ENCODE results near the gene MAPK8. TPM values are rescaled to one million over a fixed set of nuclear protein-coding genes. Genes with fewer than 3 reads are reported as not detected.

The MAPK8 gene
- total and polyA plus RNA-seq, 10 donors: 5.2 to 61.4 (median 37.4) TPM

DNA sequence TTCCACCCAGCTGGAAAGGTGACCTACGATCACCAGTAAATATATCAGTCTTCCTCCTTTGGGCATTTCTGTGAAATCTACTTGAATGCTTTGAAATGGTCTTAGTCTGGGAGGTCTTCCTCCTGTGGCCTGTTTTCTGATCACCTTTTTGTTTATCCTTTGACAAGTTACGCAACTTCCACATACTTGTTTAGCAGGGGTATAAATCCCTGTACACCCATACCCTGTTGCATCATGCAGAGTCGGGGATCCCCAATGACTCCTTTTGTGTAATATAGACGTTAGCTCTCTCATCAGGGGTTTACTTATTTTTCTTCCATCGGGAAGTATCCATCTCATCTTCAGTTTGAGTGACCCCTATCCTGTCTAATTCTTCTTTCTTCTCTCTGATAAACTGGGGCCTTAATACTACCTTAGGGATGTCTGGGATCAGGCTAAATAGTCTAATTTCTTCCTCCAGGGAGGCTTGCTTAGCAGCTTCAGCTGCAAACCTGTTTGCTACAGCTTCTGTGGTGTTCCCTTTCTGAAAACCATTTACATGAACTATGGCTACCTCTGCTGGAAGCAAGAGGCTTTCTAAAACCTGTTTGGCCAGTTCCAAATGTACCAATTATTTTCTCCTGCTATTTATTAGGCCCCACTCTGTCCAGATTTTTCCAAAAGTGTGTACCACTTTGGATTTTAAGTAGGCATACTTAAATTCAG is 25.8 kb downstream of the MAPK8 start:
- no peak overlapping the region for H3K4me3 ChIP-seq
- whole genome bisulfite sequencing, 5 donors: 83 to 93% (median 85%) methylated on average over 5 of the region's 5 CpGs
- H3K9me3 ChIP-seq: peaks cover 0 to 16% (median 13%) of the 10 kb centered on the region in 8 donors
- peaks cover 0 to 28% (median 0%) of the 10 kb centered on the region in 6 donors for H3K36me3 ChIP-seq
- intact Hi-C loops (cut with DNase I; ENCODE audit: low total_unique reads): no loop called here
- no peak for DNase-seq
- no peaks in the 10 kb centered on the region for H3K27me3 ChIP-seq (replicated peaks in 1 of 7)
- TF ChIP-seq POLR2A (IDR thresholded peaks at IDR 0.05) (no peak), POLR2AphosphoS5 (IDR thresholded peaks at IDR 0.05) (no peak)
- TF ChIP-seq, protein P1, sequence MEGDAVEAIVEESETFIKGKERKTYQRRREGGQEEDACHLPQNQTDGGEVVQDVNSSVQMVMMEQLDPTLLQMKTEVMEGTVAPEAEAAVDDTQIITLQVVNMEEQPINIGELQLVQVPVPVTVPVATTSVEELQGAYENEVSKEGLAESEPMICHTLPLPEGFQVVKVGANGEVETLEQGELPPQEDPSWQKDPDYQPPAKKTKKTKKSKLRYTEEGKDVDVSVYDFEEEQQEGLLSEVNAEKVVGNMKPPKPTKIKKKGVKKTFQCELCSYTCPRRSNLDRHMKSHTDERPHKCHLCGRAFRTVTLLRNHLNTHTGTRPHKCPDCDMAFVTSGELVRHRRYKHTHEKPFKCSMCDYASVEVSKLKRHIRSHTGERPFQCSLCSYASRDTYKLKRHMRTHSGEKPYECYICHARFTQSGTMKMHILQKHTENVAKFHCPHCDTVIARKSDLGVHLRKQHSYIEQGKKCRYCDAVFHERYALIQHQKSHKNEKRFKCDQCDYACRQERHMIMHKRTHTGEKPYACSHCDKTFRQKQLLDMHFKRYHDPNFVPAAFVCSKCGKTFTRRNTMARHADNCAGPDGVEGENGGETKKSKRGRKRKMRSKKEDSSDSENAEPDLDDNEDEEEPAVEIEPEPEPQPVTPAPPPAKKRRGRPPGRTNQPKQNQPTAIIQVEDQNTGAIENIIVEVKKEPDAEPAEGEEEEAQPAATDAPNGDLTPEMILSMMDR (IDR thresholded peaks at IDR 0.05 in 8 of 11, conservative IDR thresholded peaks at IDR 0.05 in 3 of 11): no peak
- peaks cover 0 to 15% (median 0%) of the 10 kb centered on the region in 6 donors for H3K4me1 ChIP-seq
- no peak overlapping the region for H3K27ac ChIP-seq

DNA sequence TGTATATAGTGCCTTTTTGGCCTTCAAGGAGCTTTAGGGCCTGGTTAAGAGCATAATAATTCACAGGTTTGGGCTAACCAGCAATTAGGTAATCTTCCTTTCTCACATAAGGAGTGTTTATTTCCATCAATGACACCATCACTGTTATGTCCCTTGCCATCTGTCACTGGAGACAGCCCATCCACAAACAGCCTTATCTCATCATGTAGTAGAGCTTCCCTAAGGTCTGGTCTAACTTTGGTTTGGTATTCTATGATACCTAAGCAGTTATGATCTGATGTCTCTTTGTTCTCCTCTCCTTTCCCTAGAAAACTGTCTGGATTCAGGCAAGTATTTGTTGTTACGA is 26.4 kb downstream of the MAPK8 start:
- 97 to 100% (median 98%) methylated on average over 1 of the region's 1 CpG for WGBS, 5 donors
- Histone ChIP-seq H3K4me3 (no peak overlapping the region), H3K4me1 (peaks cover 0 to 15% (median 0%) of the 10 kb centered on the region in 6 donors), H3K9me3 (peaks cover 0 to 16% (median 13%) of the 10 kb centered on the region in 8 donors), H3K27ac (no peak overlapping the region), H3K27me3 (replicated peaks in 1 of 7) (no peaks in the 10 kb centered on the region), H3K36me3 (peaks cover 0 to 28% (median 0%) of the 10 kb centered on the region in 6 donors)
- DNase-seq: no peak
- TF ChIP-seq POLR2A (IDR thresholded peaks at IDR 0.05): no peak
- TF ChIP-seq, protein P1 (IDR thresholded peaks at IDR 0.05 in 8 of 11, conservative IDR thresholded peaks at IDR 0.05 in 3 of 11): no peak
- TF ChIP-seq POLR2AphosphoS5 (IDR thresholded peaks at IDR 0.05): no peak
- intact Hi-C loops (cut with DNase I; ENCODE audit: low total_unique reads): no loop called here

DNA sequence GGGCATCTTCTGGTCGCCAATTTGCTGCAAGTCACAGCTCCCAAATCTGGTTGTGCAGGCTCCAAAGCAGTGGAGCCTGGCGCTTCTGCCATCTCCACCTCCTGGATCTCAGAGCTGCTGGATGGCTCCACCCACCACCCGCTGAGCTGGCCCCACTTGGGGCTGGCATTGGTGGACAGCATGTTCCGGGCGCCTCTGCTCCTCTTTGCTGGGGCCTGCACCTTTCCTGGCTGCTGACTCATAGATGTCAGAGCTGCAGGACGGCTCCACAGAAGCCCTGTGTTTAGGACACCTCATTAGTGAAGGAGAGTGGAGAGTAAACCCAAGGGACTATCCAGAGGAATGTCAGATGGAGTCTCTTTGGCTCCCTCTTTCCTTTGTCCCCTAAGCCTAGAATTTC is 27.4 kb downstream of the MAPK8 start:
- H3K4me1 ChIP-seq: peaks cover 0 to 15% (median 0%) of the 10 kb centered on the region in 6 donors
- TF ChIP-seq POLR2AphosphoS5 (IDR thresholded peaks at IDR 0.05) (no peak), POLR2A (IDR thresholded peaks at IDR 0.05) (no peak)
- TF ChIP-seq, protein P1 (IDR thresholded peaks at IDR 0.05 in 8 of 11, conservative IDR thresholded peaks at IDR 0.05 in 3 of 11): no peak
- no peak for DNase-seq
- no peak overlapping the region for H3K27ac ChIP-seq
- 79 to 98% (median 92%) methylated on average over 2 to 6 of the region's 6 CpGs for WGBS, 5 donors
- no peak overlapping the region for H3K4me3 ChIP-seq
- peaks cover 0 to 16% (median 13%) of the 10 kb centered on the region in 8 donors for H3K9me3 ChIP-seq
- peaks cover 0 to 28% (median 0%) of the 10 kb centered on the region in 6 donors for H3K36me3 ChIP-seq
- intact Hi-C loops (cut with DNase I; ENCODE audit: low total_unique reads): no loop called here
- no peaks in the 10 kb centered on the region for H3K27me3 ChIP-seq (replicated peaks in 1 of 7)

DNA sequence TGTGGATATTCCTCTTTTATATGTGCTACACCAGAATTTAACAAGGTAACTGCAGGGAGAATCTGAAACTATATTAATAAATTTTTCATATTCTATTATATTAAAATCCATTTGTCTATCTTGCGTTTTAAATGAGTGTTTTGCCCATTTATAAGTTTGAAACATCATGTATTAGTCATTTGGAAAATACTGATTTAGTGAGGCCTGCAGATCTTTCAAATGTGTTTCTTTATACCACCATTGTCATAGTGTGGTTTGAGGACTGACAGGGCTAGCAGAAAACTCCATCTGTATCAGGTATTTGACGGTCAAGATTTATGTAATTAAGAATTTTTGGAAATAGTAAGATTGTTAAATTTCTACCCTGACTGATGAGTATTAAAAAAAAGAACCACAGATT is 29.3 kb downstream of the MAPK8 start:
- WGBS, 5 donors: 83 to 93% (median 88%) methylated on average over 2 of the region's 2 CpGs
- H3K27me3 ChIP-seq (replicated peaks in 1 of 7): no peaks in the 10 kb centered on the region
- H3K4me1 ChIP-seq: peaks cover 0 to 2% (median 0%) of the 10 kb centered on the region in 6 donors
- no peak for DNase-seq
- peaks cover 0 to 16% (median 13%) of the 10 kb centered on the region in 8 donors for H3K9me3 ChIP-seq
- no peak overlapping the region for H3K4me3 ChIP-seq
- intact Hi-C loops (cut with DNase I; ENCODE audit: low total_unique reads): no loop called here
- no peak overlapping the region for H3K27ac ChIP-seq
- peaks cover 0 to 22% (median 0%) of the 10 kb centered on the region in 6 donors for H3K36me3 ChIP-seq
- TF ChIP-seq POLR2AphosphoS5 (IDR thresholded peaks at IDR 0.05) (no peak), POLR2A (IDR thresholded peaks at IDR 0.05) (no peak)
- TF ChIP-seq, protein P1 (IDR thresholded peaks at IDR 0.05 in 8 of 11, conservative IDR thresholded peaks at IDR 0.05 in 3 of 11): no peak
